NOMO-1 treated with DMSO at 0.1 percent for 48 hours (cell line): ENCODE results near the gene IGSF9B.
"Not testable (repeated sequence)": the region's sequence is repeated elsewhere in the genome, so short reads cannot be mapped to it uniquely, and the experiment has no call there.

Source experiments
- DNase-seq: peaks from one replicate; lab custom pipeline; 2025; ENCODE audit not compliant: unreplicated experiment; lab: John Stamatoyannopoulos, UW

IGSF9B gene, protein sequence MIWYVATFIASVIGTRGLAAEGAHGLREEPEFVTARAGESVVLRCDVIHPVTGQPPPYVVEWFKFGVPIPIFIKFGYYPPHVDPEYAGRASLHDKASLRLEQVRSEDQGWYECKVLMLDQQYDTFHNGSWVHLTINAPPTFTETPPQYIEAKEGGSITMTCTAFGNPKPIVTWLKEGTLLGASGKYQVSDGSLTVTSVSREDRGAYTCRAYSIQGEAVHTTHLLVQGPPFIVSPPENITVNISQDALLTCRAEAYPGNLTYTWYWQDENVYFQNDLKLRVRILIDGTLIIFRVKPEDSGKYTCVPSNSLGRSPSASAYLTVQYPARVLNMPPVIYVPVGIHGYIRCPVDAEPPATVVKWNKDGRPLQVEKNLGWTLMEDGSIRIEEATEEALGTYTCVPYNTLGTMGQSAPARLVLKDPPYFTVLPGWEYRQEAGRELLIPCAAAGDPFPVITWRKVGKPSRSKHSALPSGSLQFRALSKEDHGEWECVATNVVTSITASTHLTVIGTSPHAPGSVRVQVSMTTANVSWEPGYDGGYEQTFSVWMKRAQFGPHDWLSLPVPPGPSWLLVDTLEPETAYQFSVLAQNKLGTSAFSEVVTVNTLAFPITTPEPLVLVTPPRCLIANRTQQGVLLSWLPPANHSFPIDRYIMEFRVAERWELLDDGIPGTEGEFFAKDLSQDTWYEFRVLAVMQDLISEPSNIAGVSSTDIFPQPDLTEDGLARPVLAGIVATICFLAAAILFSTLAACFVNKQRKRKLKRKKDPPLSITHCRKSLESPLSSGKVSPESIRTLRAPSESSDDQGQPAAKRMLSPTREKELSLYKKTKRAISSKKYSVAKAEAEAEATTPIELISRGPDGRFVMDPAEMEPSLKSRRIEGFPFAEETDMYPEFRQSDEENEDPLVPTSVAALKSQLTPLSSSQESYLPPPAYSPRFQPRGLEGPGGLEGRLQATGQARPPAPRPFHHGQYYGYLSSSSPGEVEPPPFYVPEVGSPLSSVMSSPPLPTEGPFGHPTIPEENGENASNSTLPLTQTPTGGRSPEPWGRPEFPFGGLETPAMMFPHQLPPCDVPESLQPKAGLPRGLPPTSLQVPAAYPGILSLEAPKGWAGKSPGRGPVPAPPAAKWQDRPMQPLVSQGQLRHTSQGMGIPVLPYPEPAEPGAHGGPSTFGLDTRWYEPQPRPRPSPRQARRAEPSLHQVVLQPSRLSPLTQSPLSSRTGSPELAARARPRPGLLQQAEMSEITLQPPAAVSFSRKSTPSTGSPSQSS (N-terminal part only)

DNA sequence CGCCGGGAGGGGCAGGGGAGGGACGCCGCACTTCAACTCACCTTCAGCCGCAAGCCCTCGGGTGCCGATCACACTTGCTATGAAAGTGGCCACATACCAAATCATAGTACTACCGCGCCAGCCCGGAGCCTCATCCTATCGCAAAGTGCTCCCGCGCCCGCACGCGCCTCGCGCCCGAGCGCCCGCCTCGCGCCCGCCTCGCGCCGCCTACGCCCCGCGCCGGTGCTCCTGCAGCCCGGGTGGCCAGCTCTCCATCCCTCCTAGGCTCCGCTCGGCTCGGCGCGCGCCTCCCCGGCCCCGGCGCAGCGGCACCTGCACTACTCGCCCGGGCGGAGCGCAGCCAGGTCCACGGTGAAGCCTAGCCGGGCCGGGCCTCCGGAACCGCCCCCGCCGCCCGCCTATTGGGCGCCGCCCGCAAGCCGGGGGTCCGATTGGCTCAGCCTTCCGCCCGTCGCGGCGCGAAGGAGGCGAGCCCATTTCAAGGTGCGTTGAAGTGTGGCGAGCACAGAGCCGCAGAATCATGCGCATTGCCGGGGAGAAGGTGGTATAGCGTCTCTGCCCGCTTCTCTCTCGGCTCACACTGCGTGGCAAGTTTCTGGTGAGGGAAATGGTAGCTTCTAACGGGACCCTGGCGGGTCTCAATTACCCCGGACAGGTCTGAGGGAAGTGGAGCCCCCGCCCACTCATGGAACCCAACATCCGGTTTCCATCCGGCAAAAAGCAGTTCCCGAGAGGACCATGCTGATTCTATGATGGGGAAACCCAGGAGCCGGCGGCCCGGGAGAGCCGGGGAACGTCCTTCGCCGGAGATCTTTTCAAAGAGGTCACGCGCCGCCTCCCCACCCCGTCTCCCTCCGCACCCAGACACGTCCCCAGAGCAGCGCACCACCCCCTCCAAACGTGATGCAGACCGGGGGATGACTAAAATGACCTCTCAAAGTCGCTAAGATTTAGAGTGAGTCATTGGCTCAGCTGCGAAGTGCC, at the start of gene IGSF9B:
TSS of gene IGSF9B (minus strand) at position 319 of the 984 bp plus-strand sequence. CDS start at position 105, 214 bp downstream.
- DNase-seq, result no peak

DNA sequence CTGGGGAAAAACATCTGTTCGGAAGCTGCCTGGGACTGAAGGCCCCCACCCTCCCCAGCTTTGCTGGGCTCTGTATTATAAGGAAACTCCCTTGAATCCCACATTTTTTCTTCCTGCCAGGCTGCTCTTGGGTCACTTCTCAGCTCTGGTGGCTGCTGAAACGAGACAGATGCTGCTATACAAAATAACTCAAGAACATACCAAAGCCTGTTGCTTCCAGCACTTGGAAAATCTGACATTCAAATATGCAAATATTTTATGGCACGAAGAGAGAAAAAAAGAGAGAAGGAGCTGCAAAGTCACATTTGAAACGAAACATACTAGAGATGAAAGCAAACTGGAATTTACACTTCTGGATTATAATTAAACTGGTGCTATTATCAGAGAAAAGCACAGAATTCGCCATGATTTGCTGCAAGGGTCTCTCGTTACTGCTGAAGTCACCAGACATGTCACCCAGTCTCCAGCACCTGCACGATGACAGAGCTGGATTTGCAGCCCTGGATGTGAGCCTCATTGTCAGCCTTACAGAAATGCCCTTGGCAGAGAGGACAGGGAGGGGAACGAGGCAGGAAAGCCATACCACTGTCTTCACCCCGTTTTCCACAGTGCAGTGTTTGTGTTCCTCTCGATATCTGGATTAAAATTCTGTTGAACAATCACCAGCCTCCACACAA, 47.9 kb upstream of the IGSF9B start:
- DNase-seq, result no peak

DNA sequence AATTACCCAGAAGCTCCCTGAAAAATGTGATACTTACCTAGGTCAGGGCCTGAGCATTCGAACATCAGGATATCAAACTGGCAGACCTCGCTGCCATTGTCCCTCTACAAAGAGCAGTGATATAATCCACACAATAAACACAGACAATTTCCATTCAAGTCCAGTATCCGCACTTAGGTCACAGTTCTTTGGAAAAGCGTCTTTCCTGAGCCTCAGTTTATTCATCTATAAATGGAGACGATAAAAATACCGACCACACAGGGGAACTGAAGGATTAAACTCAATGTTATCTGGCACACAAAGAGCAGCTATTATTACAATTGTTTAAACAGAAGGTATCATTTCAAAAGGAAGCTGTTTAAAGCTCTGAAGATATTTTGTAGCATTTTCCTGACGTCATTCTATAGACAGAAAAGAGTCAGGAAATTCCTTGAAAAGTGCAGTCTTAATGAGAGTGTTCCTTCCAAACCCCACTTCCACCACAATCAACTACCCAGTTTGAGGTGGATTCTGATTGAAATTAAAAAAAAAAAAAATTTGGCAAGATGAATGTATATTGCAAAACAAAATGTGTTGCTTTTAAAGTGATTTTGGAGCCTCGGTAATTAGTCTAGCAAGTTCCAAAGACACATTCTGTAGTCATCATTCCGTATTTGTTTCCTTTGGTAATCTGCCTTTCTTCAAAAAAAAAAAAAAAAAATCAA, 47.2 kb upstream of the IGSF9B start:
- no peak for DNase-seq

DNA sequence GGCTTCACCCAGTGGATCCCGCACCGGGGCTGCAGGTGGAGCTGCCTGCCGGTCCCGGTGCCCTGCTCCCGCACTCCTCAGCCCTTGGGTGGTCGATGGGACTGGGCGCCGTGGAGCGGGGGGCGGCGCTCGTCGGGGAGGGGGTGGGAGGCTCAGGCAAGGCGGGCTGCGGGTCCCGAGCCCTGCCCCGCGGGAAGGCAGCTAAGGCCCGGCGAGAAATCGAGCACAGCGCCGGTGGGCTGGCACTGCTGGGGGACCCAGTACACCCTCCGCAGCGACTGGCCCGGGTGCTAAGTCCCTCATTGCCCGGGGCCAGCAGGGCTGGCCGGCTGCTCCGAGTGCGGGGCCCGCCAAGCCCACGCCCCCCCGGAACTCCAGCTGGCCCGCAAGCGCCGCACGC, 46.1 kb upstream of the IGSF9B start:
- not testable (repeated sequence) for DNase-seq

DNA sequence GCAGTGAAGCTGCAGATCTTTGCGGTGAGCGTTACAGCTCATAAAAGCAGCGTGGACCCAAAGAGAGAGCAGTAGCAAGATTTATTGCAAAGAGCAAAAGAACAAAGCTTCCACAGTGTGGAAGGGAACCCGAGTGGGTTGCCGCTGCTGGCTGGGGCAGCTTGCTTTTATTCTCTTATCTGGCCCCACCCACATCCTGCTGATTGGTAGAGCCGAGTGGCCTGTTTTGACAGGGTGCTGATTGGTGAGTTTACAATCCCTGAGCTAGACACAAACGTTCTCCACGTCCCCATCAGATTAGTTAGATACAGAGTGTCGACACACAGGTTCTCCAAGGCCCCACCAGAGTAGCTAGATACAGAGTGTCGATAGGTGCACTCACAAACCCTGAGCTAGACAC, 45.6 kb upstream of the IGSF9B start:
- DNase-seq, result not testable (repeated sequence)

DNA sequence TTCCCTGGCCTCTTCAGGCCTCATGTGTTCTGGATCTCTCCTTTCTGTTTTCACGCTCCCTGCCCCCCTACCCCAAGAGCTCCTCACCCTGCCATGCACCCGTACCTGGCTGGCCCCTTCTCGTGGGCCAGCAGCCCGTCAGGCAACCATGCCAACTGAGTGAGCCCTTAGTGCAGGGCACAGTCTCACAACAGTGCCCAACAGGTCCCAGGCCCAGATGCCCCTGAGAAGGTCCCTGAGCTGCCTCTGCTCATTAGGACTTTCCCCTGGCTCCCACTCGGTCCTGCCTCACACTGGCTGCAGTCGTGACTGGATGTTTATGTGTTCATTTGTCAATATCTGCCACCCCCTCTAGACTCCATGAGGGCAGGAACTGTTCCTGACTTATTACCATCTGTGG, 44.8 kb upstream of the IGSF9B start:
- no peak for DNase-seq

DNA sequence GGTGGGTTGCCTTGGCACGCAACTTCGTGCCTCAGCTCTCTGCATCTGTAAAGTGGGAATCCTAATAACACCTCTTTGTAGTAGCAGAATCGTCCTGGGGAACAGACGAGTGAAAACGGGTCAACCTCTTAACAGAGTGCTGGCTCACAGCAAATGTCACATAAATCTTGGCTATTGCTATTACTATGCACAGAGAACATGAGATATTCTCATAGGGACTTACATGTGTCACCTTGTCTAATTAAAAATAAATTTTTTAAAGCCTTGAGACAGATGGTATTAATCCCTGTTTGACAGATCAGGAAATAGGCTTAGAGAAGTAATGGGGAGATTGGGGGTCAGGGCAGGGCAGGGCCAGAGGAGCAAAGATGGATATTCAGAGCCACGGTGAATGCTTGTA, 44.3 kb upstream of the IGSF9B start:
- no peak for DNase-seq

DNA sequence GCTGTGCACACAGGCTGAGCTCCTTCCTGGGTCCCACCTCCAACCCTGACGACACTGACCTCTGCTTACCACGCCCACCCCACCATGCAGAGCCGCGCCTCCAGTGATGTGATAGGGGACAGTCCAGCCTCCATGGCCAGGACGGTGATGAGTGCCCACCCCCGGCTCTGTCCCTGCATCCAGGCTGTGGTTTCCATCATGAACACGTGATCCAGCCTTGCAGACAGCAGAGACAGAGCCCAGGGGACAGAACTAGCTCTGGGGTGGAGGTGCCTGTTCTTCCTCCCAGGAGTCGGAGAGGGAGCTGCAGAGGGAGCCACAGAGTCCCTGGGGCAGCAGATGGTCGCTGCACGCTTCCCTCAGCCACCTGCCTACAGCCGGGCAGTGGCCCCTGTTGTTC, 42.6 kb upstream of the IGSF9B start:
- DNase-seq, result no peak

DNA sequence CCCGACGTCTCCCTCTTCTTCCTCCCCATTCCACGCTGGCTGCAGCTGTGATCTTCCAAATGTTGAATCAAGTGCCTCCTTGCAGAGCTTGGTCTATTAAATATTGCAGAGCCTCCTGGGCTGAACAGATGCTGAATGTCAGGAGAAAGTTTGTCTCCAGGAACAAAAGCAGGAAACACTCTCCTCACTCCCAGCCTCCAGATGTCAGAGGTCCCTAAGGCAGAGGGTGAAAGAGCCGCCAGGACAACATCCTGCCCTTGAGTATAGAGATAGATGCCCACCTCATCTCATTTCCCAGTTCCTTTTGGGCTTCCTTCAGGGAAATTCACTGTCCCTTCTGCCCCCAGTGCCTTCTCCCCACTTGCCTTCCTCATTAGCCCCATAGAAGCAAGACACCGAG, 40.8 kb upstream of the IGSF9B start:
- no peak for DNase-seq

DNA sequence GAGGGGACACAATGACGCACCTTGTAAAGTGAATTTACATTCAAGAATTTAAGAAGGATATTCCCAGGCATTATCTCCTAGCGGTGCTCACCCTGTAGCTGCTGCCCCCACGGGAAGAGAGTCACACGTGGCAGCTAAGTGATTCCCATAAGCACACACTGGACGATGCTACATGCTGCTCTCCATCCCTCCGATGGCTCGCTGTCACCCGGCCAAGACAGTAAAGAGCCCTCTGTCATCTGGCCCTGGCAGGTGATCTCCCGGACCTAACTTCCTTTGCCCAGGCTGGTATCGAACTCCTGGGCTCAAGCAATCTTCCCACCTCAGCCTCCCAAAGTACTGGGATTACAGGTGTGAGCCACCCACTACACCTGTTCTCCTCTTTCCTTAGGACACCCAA, 39.9 kb upstream of the IGSF9B start:
- DNase-seq, result no peak

DNA sequence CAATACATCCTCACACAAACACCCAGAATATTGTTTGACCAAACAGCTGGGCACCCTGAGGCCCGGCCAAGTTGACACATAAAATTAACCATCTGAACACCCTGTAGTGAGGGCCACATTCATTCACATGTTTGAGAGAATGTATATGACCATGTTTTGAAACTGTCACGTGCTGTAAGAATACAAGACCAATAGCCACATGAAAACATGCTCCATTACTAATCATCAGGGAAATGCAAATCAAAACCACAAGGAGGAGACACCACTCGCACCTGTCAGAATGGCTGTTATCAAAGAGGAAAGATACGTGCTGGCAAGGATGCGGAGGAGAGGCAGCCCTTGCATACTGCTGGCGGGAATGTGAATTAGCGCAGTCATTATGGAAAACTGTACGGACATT, 38.3 kb upstream of the IGSF9B start:
- DNase-seq, result no peak

DNA sequence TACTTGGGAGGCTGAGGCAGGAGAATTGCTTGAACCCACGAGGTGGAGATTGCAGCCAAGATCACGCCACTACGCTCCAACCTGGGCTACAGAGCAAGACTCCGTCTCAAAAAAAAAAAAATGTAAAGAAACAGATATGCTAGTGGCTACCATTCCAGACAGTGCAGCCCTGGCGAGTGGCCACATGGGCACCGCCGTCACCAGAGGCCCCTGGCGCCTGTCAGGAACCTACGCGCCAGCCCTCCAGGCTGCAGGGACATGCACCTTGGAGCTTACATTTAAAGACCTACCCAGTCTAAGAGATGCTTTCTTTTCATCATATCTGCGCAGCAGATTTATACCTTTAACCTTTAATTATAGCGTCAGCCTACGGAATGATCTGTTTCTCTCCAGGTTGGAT, 37.2 kb upstream of the IGSF9B start:
- no peak for DNase-seq

DNA sequence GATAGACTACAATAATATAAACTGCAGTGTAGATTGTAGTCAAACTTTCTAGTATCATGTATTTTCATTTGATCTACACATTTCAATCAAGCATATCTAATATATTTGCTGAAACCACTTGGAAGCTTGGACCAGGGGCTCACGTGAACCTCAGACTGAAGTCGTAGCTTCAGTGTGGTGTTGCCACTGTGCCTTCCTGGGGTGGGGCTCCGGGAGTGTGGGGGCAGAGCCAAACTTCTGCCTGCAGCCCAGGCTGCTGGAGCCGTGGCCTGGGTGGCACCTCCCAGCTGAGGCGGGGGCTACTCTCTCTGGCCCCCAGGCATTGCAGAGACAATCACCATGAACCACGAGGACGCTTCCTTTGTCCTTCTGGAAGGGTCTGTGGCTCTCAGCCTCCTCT, 36.3 kb upstream of the IGSF9B start:
- DNase-seq, result no peak

DNA sequence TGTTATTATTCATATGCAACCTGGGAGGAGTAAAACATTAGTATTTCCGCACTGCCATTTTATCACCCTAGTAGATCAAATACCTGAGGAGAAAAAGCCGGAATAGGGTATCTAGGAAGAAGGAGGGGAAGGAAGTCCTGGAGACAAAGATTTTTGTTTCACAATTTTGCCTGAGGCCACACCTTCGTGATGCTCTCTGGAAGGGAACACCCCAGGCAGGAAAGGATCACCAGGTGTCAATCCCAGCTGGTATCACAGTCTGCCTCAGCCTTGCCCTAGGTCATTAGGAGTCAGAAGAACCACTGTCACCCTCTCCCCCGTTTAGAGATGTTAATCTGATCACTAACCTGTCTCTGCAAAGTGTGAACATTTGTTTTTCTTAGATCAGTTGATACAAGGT, 35.4 kb upstream of the IGSF9B start:
- DNase-seq, result no peak

DNA sequence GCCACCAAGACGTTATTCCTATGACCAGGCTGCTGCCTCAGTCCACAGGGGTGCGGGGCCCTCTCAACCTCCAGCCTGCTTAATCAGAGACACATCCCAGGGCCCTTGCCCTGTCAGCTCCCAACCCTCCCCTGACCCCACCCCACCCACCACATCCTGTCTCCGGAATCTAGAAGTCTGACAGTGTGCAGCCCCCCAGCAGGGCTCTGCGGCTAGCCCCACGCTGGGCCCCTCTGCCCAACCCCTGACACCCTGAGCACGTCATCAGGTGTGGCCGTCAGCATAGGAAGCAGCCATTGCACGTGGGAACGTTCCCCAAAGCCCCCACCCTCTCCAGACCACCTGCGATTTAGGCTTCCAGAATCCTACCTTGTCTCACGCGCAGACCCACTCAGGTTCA, 34.3 kb upstream of the IGSF9B start:
- no peak for DNase-seq

DNA sequence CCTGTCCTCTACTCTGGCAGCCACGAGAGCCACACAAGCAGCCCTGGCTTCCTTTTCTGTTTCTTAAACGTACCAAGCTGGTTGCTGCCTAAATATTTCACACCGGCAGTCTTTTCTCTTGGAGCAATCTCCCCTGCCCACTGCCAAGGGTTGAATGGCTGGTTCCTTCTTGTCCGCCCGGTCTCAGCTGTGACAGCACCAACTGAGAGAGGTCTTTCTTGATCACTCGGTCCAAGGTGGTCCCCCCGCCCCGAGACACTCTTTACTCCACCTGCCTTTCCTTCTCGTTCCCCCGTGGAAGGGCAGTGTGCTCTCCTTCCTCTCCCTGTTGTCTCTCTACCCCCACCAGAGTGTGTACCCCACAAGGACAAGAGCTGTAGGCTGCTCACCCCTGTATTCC, 33.7 kb upstream of the IGSF9B start:
- DNase-seq, result no peak

DNA sequence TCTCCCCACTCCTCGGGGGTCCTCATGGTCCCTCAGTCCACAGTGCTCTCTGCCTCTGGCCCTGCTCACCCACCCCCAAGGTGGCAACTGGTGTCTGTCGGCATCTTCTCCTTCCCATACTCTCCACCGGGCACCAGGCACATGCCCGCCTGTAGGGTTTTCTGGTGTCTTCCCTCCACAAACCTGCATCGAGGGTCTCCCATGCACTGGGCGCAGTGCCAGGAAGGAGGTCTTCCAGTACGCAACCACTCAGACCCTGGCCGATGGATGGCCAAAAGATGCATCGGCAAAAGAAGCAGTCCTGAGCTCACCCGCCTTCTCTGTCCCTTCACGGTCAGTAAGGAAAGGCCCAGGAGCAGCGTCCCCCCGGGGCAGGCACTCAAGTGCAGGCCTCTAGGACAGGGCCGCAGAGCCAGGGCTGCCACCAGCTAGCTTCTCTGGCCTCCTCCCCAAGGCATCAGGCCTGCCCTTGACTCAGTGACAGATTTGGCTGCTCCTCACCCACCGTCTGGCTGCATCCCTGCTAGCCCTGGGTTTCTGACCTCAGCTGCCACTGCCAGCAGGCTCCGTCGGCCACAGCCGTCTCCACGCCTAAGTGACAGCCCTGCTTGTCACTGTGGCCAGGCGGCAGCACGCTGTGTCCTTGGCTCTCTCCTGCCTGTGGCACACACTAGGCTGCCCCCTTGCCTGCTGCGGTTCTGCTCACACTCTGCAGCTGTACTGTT, 32.1 kb upstream of the IGSF9B start:
- DNase-seq, result no peak

DNA sequence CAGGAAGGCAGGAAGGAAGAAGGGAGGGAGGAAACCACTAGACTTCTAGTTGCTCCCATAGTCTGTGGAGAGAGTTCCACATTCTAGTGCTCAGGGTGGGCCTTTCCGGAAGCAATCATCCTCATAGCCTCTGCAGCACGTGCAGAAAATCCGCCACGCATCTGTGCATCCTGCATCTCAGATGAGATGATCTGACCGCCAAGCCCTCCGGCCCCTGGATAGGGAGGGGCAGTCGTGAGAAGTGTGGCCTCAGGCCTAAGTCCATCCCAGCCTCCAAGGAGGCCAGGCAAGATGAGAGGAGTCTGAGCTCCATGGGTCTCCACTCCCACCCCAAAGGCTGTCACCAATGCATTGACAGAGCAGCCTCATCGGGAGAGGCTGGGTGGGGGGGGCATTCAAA, 30.4 kb upstream of the IGSF9B start:
- DNase-seq, result no peak
